HTR-8/SVneo (cell line): ENCODE results near the gene NBPF12.
"Not testable (repeated sequence)": the region's sequence is repeated elsewhere in the genome, so short reads cannot be mapped to it uniquely, and the experiment has no call there.

Experiments
- DNase-seq: peaks from one replicate; pipeline ENCODE4 v3.0.0; 2011; ENCODE audit warnings: low spot score, mixed read lengths; ENCODE audit not compliant: insufficient read length
- FAIRE-seq: peaks from 2 replicates; lab custom pipeline; 2011; peaks lifted over from hg19 to GRCh38; lab: Jason Lieb, UNC

Gene NBPF12

DNA sequence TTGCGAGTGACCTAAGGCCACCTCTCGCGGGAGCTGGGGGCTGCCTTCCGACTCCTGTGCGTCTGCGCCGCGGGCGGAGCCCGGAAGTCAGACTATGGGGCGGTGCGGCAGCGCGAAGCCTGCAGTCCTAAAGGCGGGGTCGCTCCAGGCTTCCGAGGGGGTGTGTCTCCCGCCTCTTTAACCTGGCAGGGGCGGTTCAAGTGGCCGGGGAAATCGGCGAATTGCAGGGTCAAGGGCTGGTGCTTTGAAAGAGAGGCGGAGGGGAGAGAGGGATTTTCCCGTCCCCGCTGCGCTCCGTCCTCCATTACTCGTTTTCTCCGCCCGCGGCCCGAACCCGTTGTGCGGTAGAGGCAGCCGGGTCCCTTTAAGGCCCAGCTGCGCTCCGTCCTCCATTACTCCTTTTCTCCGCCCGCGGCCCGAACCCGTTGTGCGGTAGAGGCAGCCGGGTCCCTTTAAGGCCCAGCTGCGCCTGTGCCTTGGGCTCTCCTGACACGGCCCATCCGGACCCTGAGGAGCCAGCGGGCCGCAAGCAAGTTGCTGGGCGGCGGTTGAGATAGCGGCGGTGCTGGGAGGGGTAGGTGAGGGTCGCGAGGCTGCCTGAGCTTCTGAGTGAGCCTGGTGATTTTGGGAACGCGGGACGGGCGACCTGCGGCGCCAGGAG lies at the start of gene NBPF12:
NBPF12 (plus strand) TSS at position 83 of the 661 bp plus-strand sequence. CDS start 21,820 bp downstream, outside the sequence.
- FAIRE-seq: not testable (repeated sequence)
- peak; percentile 21 for DNase-seq

GRCh38 chr1:146891355-146891754 lies 46.8 kb upstream of the NBPF12 start:
- not testable (repeated sequence) for DNase-seq, FAIRE-seq

GRCh38 chr1:146892331-146892730 lies 45.8 kb upstream of the NBPF12 start:
- not testable (repeated sequence) for DNase-seq, FAIRE-seq

GRCh38 chr1:146907565-146908261 lies 30.4 kb upstream of the NBPF12 start:
- DNase-seq, FAIRE-seq: not testable (repeated sequence)

DNA sequence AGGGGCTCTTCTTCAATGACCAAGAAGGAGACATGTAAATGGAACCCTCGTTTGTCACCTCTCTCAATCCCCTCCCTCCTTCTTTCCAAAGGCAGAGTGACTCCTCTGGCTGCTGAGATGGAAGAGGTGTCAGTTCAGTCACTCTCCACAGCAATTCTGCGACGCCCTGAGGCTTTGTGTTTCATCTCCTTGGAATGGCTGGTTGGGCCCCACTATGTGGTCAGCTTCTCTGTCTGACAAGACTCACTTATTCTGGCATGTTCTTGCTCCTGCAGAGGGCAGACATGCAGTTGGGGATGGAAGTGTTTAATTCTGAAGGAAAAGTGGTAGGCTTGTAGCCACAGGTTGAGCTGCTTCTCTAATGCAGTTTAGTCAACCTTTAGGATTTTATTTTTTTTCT lies 25.1 kb upstream of the NBPF12 start:
- FAIRE-seq: not testable (repeated sequence)
- peak; percentile 27 for DNase-seq

DNA sequence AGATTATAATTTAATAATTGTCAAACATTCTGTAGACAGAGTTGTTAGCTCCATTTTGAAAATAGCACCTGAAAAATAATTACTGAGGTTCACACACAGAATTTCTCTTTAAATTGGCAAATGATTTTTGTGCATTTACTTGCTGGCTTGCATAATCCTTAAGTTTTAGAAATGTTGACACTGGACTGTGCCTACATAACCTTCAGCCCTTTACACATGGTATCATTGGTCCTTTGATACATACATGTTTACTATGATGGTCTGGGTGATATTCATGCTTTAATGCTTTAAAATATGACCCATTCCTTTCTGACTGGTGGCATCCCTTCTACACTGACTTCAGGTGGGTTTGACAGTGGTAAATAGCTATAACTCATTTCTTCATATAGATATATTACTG lies 17.3 kb upstream of the NBPF12 start:
- not testable (repeated sequence) for DNase-seq, FAIRE-seq

DNA sequence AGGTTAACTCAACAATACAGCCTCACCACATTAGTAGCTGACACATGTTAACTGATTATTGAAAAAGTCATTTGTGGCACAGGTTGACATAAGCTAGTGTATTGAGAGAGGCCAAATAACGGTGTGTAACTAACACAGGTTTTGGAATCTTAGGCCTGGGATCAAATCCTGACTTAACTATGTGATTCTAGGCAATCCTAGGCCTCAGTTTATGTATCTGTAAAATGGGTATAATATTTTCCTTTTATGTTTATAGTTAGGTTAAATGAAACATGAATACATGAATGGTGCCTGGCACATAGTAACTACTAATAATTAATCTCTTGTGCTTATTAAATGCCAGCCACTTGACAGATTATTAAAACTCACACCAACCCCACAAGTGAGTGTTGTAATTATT lies 15.5 kb upstream of the NBPF12 start:
- not testable (repeated sequence) for FAIRE-seq, DNase-seq

GRCh38 chr1:146924106-146924505 lies 14.0 kb upstream of the NBPF12 start:
- DNase-seq, FAIRE-seq: not testable (repeated sequence)

DNA sequence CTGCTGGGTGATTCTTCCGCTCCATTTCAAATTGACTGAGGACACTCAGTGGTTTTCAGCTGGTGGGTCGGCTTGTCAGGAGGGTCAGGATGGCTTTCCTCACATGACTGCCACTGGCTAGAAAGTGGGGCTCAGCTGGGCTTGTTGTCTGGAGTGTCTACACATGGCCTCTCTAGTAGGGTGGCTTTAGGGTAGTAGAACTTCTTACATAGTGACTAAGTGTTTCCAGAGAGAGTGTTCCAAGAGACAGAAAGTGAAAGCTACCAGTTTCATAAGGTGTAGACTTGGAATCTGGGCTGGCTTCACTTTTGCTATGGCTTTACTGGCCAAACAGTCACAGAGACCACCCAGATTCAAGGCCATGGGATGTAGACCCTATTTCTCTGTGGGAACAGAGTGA lies 11.7 kb upstream of the NBPF12 start:
- FAIRE-seq, DNase-seq: not testable (repeated sequence)

- FAIRE-seq, DNase-seq: not testable (repeated sequence)
These were observed 7.9 kb upstream of the NBPF12 start for GRCh38 chr1:146930225-146930624.

DNA sequence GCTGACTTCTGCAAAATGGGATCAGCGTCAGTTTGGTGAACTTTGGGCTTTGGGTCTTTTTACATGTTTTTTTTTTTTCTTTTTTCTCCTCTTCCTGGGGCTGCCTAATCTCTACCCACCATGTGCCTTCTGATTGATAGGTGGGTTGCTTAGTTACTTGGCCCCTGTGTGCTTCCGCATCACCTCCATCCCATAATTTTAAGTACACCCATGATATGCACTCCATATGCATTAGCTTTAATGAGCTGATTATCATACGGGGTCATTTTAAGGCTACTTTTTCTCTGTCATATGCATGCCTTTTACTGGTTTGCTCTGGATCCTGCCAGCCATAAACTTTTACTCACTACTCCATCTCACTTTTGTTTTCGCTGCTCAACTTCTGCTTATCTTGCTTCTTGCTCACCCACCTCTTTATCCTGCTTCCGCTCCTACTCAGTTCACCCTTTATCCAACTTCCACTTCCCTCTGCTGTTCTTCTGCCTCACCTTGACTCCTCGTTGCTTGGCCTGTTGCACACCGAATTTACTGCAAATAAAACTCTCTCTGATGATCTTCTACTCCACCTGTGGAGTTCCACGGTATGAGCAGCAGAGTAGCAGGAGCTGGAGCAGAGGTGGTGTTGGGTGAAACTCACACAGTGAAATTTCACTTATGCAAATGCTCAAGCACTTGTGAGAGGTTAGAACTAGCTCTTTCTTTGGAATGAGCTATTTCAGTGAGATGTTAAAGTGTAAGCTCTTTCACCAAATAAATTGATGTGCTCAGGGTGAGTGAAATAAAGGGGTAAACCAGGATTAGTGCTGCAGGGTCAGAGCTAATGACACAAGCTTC lies 3.5 kb upstream of the NBPF12 start:
- not testable (repeated sequence) for FAIRE-seq, DNase-seq

- FAIRE-seq, DNase-seq: not testable (repeated sequence)
These were observed 662 bp upstream of the NBPF12 start for GRCh38 chr1:146937462-146937861.

DNA sequence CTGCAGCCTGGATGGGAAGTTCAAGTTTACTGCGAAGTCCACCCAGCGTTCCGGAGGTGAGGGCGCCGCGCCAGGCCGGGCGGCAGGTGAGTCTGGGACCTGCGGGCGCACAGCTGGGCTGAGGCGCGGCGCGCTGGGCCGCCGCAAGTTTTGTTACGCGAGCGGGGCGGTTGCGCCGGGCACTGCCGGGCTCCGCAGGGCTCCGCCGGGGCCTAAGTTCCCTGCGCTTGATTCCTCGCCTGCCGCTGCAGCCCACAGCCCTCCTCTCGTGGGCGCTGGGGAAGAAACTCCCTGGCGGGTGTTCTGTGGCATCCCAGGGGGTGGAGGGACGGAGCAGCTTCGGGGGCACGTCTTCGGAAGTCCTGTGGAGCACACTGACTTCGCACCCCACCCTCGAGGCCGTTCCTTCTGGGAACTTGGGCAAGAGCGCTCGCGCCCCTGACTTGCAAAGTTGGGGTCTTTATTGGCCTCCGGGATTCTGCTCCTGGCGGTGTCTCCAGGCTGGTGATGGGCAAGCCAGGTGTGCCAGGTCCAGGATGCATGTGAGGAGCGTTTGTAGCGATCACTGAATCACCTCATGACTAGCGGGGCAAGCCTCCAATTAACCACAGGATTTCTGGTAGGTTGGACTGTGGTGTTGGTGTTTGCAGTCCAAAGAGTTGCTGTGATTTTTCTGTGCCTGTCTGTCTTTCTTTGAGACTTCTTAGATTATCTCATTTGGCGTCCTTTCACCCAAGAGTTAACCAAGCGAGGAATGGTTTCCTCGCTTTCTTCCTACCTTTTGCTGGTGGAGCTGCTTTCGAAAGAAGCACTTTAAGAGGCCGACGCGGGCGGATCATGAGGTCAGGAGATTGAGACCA lies 1.0 kb downstream of the NBPF12 start:
- DNase-seq, FAIRE-seq: not testable (repeated sequence)

- not testable (repeated sequence) for DNase-seq, FAIRE-seq
These were observed 2.2 kb downstream of the NBPF12 start for GRCh38 chr1:146940293-146940692.

DNA sequence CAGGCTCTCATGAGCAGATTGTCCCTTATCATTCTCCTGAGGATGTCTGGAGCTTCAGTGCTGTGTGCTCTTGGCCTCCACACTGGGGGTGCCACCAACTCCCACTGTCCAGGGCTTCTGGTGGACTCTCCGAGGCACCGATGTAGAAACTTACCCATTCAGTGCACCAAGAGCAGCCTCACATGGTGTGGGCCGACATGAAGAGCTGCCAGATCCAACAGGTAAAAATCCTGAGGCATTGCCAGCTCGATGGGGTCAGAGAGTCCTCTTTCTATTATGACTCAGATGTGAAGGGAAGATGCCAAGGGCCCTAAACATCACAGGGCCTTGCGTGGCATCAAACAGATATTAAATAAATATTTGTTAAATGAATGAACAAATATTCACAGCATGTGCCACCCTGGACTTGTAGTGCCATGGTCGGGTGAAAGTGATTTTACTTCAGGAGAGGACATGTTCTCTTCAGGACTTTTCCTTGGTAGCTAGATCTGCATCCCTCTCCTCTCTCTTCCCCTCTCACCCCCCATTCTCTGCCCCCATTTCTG lies 5.3 kb downstream of the NBPF12 start:
- not testable (repeated sequence) for FAIRE-seq, DNase-seq

- not testable (repeated sequence) for FAIRE-seq, DNase-seq
These were observed 10.0 kb downstream of the NBPF12 start for GRCh38 chr1:146948127-146948526.

DNA sequence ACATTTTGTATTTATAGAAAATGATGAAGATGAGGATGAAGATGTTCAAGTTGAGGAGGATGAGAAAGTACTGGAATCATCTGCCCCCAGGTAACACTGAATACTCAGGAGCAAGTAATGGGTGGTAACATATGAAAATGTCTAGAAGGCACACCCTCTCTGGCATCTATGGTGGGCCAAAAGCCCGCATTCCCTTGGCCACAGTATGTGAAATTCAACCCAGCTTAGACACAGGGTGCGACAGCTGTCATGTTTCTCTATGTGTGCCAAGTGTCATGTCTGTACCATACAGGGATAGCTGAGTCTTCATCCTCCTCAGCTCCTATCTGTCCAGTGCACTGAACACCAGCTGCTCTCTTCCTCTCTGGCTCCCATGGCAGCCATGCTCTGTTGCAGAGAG lies 26.2 kb downstream of the NBPF12 start:
- not testable (repeated sequence) for FAIRE-seq, DNase-seq

- not testable (repeated sequence) for FAIRE-seq, DNase-seq
These were observed 28.2 kb downstream of the NBPF12 start for GRCh38 chr1:146966351-146966750.

GRCh38 chr1:146970656-146971055 lies 32.5 kb downstream of the NBPF12 start:
- not testable (repeated sequence) for FAIRE-seq, DNase-seq
